ENCODE measurements around the gene INTS3.

DNA sequence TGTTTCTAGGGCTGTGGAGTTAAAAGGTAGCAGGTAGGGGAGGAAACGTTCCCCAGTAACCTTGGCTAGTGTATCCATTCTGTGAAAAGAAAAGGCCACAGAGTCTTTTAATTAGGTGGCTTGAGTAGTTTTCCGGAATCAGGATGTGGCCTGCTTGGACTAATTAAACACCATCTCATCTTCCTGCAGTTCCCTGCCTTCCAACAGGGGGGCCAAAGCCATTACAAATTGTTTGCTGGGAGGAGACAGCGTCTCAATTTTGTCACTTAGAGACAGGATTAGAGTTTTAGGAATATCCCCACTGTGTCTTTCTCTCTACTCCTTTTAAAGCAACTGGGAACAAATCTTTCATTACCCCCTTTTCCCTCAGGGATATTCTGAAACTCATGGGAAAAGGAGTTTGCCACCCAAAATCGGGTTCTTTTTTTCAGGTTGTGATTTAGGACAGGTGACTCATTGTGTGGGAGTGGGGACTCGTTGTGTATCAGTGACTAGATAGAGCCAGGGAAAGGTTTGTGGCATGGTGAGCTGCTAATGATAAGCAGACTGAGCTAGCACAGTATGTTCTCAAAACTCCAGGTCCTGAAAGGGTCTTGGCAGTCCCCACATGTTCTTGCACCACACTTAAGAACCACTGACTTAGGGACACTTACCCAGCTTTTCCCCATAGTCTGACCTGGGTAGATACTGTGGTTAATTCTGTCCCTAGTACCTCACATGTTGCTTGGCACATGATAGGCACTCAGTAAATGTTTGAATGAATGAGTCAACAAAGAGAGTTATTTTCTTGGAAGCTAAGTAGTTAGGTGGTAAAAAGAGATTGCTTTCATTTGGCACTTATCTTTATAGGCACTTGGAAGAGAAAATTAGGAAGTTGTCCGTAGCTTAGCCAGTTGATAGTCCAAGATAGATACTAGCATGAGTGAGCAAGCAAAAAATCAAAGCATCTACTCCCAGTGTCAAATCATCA lies 22.5 kb downstream of the INTS3 start:
- TF ChIP-seq, protein P1, sequence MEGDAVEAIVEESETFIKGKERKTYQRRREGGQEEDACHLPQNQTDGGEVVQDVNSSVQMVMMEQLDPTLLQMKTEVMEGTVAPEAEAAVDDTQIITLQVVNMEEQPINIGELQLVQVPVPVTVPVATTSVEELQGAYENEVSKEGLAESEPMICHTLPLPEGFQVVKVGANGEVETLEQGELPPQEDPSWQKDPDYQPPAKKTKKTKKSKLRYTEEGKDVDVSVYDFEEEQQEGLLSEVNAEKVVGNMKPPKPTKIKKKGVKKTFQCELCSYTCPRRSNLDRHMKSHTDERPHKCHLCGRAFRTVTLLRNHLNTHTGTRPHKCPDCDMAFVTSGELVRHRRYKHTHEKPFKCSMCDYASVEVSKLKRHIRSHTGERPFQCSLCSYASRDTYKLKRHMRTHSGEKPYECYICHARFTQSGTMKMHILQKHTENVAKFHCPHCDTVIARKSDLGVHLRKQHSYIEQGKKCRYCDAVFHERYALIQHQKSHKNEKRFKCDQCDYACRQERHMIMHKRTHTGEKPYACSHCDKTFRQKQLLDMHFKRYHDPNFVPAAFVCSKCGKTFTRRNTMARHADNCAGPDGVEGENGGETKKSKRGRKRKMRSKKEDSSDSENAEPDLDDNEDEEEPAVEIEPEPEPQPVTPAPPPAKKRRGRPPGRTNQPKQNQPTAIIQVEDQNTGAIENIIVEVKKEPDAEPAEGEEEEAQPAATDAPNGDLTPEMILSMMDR (conservative IDR thresholded peaks at IDR 0.05 in 1 of 2, IDR thresholded peaks at IDR 0.05 in 1 of 2; ENCODE audit: low read depth in 1 of 2, low read length in 2 of 2): no peak
- no peak for TF ChIP-seq EZH2 (IDR thresholded peaks at IDR 0.05; ENCODE audit: low read length, missing control alignments)
